ENCODE results near the gene SULT2A1. TPM values are rescaled to one million over a fixed set of nuclear protein-coding genes. Genes with fewer than 3 reads are reported as not detected.
"Not testable (repeated sequence)": the region's sequence is repeated elsewhere in the genome, so short reads cannot be mapped to it uniquely, and the experiment has no call there.

Gene SULT2A1
- total RNA-seq, 1 donor from 2014 or later, result not detected

GRCh38 chr19:47890865-47891621 lies 4.9 kb upstream of the SULT2A1 start:
- no peak for DNase-seq (ENCODE audit: low read depth)

DNA sequence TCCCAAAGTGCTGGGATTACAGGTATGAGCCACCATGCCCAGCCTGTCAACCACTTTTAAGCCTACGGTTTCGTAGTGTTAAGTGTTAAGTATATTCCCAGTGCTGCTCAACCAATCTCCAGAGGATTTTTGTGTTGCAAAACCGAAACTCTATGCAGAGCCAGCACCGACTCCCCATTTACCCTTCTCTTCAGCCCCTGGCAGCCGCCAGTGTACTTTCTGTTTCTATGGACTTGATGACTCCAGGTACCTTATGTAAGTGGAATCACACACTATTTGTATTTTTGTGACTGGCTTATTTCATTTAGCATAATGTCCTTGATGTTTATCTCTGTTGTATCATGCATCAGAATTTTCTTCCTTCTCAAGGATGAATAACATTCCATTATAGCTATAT lies 1.1 kb downstream of the SULT2A1 start:
- no peaks in the 10 kb centered on the region for H3K36me3 ChIP-seq (ENCODE audit: control insufficient read depth, insufficient read depth, low read length)
- DNase-seq (ENCODE audit: low read depth) (no peak), FAIRE-seq (no peak)
- no peak for TF ChIP-seq CTCF (IDR thresholded peaks at IDR 0.05; ENCODE audit: insufficient read depth, low read length, severe bottlenecking)
- no peaks in the 10 kb centered on the region for H3K27me3 ChIP-seq (ENCODE audit: control insufficient read depth, insufficient read depth, low read length)
- no peak overlapping the region for H3K4me3 ChIP-seq (ENCODE audit: low read depth, low read length)

More at GRCh38 chr19:47890865-47891621, 4.9 kb upstream of the SULT2A1 start:
- no peak for TF ChIP-seq CTCF (IDR thresholded peaks at IDR 0.05; ENCODE audit: insufficient read depth, low read length, severe bottlenecking)
- FAIRE-seq, result no peak
- Histone ChIP-seq H3K36me3 (ENCODE audit: control insufficient read depth, insufficient read depth, low read length) (no peaks in the 10 kb centered on the region), H3K4me3 (ENCODE audit: low read depth, low read length) (no peak overlapping the region), H3K27me3 (ENCODE audit: control insufficient read depth, insufficient read depth, low read length) (no peaks in the 10 kb centered on the region)

GRCh38 chr19:47882890-47883289 lies 3.2 kb downstream of the SULT2A1 start:
- no peak for FAIRE-seq
- H3K36me3 ChIP-seq (ENCODE audit: control insufficient read depth, insufficient read depth, low read length), result no peaks in the 10 kb centered on the region
- no peak for DNase-seq (ENCODE audit: low read depth)
- no peaks in the 10 kb centered on the region for H3K27me3 ChIP-seq (ENCODE audit: control insufficient read depth, insufficient read depth, low read length)
- H3K4me3 ChIP-seq (ENCODE audit: low read depth, low read length), result no peak overlapping the region
- no peak for TF ChIP-seq CTCF (IDR thresholded peaks at IDR 0.05; ENCODE audit: insufficient read depth, low read length, severe bottlenecking)

GRCh38 chr19:47881757-47882156 lies 4.4 kb downstream of the SULT2A1 start:
- Histone ChIP-seq H3K27me3 (ENCODE audit: control insufficient read depth, insufficient read depth, low read length) (no peaks in the 10 kb centered on the region), H3K36me3 (ENCODE audit: control insufficient read depth, insufficient read depth, low read length) (no peaks in the 10 kb centered on the region), H3K4me3 (ENCODE audit: low read depth, low read length) (no peak overlapping the region)
- TF ChIP-seq CTCF (IDR thresholded peaks at IDR 0.05; ENCODE audit: insufficient read depth, low read length, severe bottlenecking), result no peak
- DNase-seq (ENCODE audit: low read depth) (no peak), FAIRE-seq (no peak)

GRCh38 chr19:47879385-47879784 lies 6.7 kb downstream of the SULT2A1 start:
- H3K4me3 ChIP-seq (ENCODE audit: low read depth, low read length); H3K36me3 ChIP-seq (ENCODE audit: control insufficient read depth, insufficient read depth, low read length); DNase-seq (ENCODE audit: low read depth); H3K27me3 ChIP-seq (ENCODE audit: control insufficient read depth, insufficient read depth, low read length); FAIRE-seq: not testable (repeated sequence)

GRCh38 chr19:47878906-47879305 lies 7.2 kb downstream of the SULT2A1 start:
- Histone ChIP-seq H3K36me3 (ENCODE audit: control insufficient read depth, insufficient read depth, low read length) (no peaks in the 10 kb centered on the region), H3K4me3 (ENCODE audit: low read depth, low read length) (no peak overlapping the region), H3K27me3 (ENCODE audit: control insufficient read depth, insufficient read depth, low read length) (no peaks in the 10 kb centered on the region)
- DNase-seq (ENCODE audit: low read depth) (no peak), FAIRE-seq (no peak)
- TF ChIP-seq CTCF (IDR thresholded peaks at IDR 0.05; ENCODE audit: insufficient read depth, low read length, severe bottlenecking), result no peak
